ENCODE measurements around the gene STKLD1. TPM values are rescaled to one million over a fixed set of nuclear protein-coding genes. Genes with fewer than 3 reads are reported as not detected.

STKLD1 gene
- total RNA-seq, 1 donor = 0.72 TPM

- no peaks in the 10 kb centered on the region for H3K27me3 ChIP-seq (ENCODE audit: insufficient read depth, low read length)
- no peaks in the 10 kb centered on the region for H3K9me3 ChIP-seq (ENCODE audit: low read depth, low read length)
- TF ChIP-seq CTCF (IDR thresholded peaks at IDR 0.05; ENCODE audit: extremely low read depth, low read depth, low read length) = no peak
- no peak overlapping the region for H3K4me2 ChIP-seq (ENCODE audit: insufficient read depth, low read length)
- peaks cover 79% of the 10 kb centered on the region for H3K36me3 ChIP-seq (ENCODE audit: insufficient read depth, low read length)
- peaks cover 36% of the 10 kb centered on the region for H3K4me1 ChIP-seq (ENCODE audit: insufficient read depth, low read length)
- peak; percentile 14 for DNase-seq (ENCODE audit: insufficient read length, low spot score, missing footprints)
- H3K79me2 ChIP-seq (ENCODE audit: insufficient read depth, low read length) = peaks cover 98% of the 10 kb centered on the region
- no peak overlapping the region for H3K27ac ChIP-seq (ENCODE audit: low read depth, low read length)
- H2AFZ ChIP-seq (ENCODE audit: low read length) = no peak overlapping the region
- H4K20me1 ChIP-seq (ENCODE audit: insufficient read depth, low read length) = peaks cover 89% of the 10 kb centered on the region
- H3K4me3 ChIP-seq (ENCODE audit: insufficient read depth, low read length) = no peak overlapping the region
These were observed 9.7 kb upstream of the STKLD1 start for GRCh38 chr9:133366435-133366834.

DNA sequence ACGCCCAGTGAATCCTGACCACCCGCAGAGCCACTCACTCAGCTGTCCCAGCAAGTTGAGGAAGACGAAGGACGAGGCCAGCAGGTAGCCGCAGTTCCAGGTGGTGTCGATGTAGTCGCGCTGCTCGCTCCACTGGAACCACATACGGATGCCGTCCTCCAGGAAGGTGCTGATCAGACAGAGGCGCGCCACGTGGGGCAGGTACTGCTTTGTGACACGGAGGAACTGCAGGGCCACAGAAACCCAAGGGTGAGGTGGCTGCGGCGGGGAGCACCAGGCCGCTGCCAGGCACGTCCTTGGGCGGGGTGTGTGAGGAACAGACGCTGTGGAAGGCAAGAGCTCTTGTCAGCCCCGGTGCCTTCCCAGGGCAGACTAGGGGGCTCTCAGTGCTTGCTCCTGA lies 8.9 kb upstream of the STKLD1 start:
- Histone ChIP-seq H3K4me2 (ENCODE audit: insufficient read depth, low read length) (no peak overlapping the region), H3K4me1 (ENCODE audit: insufficient read depth, low read length) (peaks cover 44% of the 10 kb centered on the region), H3K36me3 (ENCODE audit: insufficient read depth, low read length) (peaks cover 74% of the 10 kb centered on the region), H3K79me2 (ENCODE audit: insufficient read depth, low read length) (peaks cover 98% of the 10 kb centered on the region), H3K9me3 (ENCODE audit: low read depth, low read length) (no peaks in the 10 kb centered on the region), H3K4me3 (ENCODE audit: insufficient read depth, low read length) (no peak overlapping the region), H4K20me1 (ENCODE audit: insufficient read depth, low read length) (peaks cover 91% of the 10 kb centered on the region), H2AFZ (ENCODE audit: low read length) (no peak overlapping the region), H3K27ac (ENCODE audit: low read depth, low read length) (no peak overlapping the region), H3K27me3 (ENCODE audit: insufficient read depth, low read length) (no peaks in the 10 kb centered on the region)
- DNase-seq (ENCODE audit: insufficient read length, low spot score, missing footprints) = peak; percentile 15
- TF ChIP-seq CTCF (IDR thresholded peaks at IDR 0.05; ENCODE audit: extremely low read depth, low read depth, low read length) = no peak

- H3K27me3 ChIP-seq (ENCODE audit: insufficient read depth, low read length) = no peaks in the 10 kb centered on the region
- H3K4me2 ChIP-seq (ENCODE audit: insufficient read depth, low read length) = no peak overlapping the region
- peaks cover 74% of the 10 kb centered on the region for H3K36me3 ChIP-seq (ENCODE audit: insufficient read depth, low read length)
- H2AFZ ChIP-seq (ENCODE audit: low read length) = no peak overlapping the region
- DNase-seq (ENCODE audit: insufficient read length, low spot score, missing footprints) = no peak
- H3K9me3 ChIP-seq (ENCODE audit: low read depth, low read length) = no peaks in the 10 kb centered on the region
- H3K4me1 ChIP-seq (ENCODE audit: insufficient read depth, low read length) = peaks cover 50% of the 10 kb centered on the region
- peaks cover 92% of the 10 kb centered on the region for H4K20me1 ChIP-seq (ENCODE audit: insufficient read depth, low read length)
- H3K79me2 ChIP-seq (ENCODE audit: insufficient read depth, low read length) = peaks cover 98% of the 10 kb centered on the region
- TF ChIP-seq CTCF (IDR thresholded peaks at IDR 0.05; ENCODE audit: extremely low read depth, low read depth, low read length) = no peak
- H3K27ac ChIP-seq (ENCODE audit: low read depth, low read length) = peak overlapping the region; percentile 81
- no peak overlapping the region for H3K4me3 ChIP-seq (ENCODE audit: insufficient read depth, low read length)
These were observed 8.4 kb upstream of the STKLD1 start for GRCh38 chr9:133367778-133368177.

DNA sequence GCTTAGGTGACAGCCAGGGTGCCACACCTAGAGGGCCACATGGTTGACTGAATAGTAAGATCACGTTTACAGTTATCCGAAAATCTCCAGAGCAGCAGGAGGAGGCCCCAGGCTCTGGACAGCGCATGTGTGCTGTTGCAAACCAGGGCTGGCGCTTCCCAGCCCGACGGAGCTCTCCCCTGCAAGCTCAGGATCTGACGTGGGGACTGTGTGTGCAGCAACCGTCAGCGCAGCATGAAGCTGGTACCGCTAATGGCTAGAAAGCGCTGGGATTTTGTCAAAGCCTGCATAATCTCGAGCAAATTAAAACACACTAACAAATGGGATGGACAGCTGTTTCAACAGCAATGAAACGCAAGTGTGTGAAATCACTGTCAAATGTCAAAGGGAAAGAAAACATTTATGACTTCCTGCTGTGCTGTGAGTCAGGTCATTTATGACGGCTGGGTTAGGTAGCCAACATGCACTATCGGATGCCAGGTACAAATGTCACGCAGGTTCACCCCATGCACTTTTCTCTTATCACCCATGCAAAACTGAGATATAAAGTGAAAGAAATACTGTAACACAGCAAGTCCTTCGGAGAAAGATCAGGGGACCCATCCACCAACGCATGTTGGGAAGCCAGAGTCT lies 7.8 kb upstream of the STKLD1 start:
- H3K36me3 ChIP-seq (ENCODE audit: insufficient read depth, low read length) = peaks cover 74% of the 10 kb centered on the region

More for the DNA sequence above, 7.8 kb upstream of the STKLD1 start:
- Histone ChIP-seq H3K27ac (ENCODE audit: low read depth, low read length) (peak overlapping the region; percentile 81), H3K79me2 (ENCODE audit: insufficient read depth, low read length) (peaks cover 98% of the 10 kb centered on the region), H3K27me3 (ENCODE audit: insufficient read depth, low read length) (no peaks in the 10 kb centered on the region), H3K4me3 (ENCODE audit: insufficient read depth, low read length) (no peak overlapping the region), H4K20me1 (ENCODE audit: insufficient read depth, low read length) (peaks cover 92% of the 10 kb centered on the region), H3K9me3 (ENCODE audit: low read depth, low read length) (no peaks in the 10 kb centered on the region), H3K4me2 (ENCODE audit: insufficient read depth, low read length) (peak overlapping the region; percentile 33), H2AFZ (ENCODE audit: low read length) (no peak overlapping the region), H3K4me1 (ENCODE audit: insufficient read depth, low read length) (peaks cover 55% of the 10 kb centered on the region)
- peak; percentile 90 for DNase-seq (ENCODE audit: insufficient read length, low spot score, missing footprints)
- no peak for TF ChIP-seq CTCF (IDR thresholded peaks at IDR 0.05; ENCODE audit: extremely low read depth, low read depth, low read length)
